Measurements from ENCODE around the gene ASPG. TPM values are rescaled to one million over a fixed set of nuclear protein-coding genes. Genes with fewer than 3 reads are reported as not detected.

ASPG gene
- polyA plus RNA-seq, 1 donor (not counting 4 experiments of a cell fraction or from before 2014, with no cell fraction given): 0.10 TPM

- no peaks in the 10 kb centered on the region for H3K9me3 ChIP-seq (ENCODE audit: control insufficient read depth, low read depth, low read length)
- DNase-seq (ENCODE audit: low read depth, low spot score) (no peak), FAIRE-seq (no peak)
- no peaks in the 10 kb centered on the region for H3K36me3 ChIP-seq (ENCODE audit: control insufficient read depth in 2 of 2, extremely low read depth in 1 of 2, insufficient read depth in 2 of 2, low read length in 2 of 2)
- TF ChIP-seq EZH2 (IDR thresholded peaks at IDR 0.05; ENCODE audit: low read length) (no peak), CTCF (optimal IDR thresholded peaks at IDR 0.05 in 1 of 3, IDR thresholded peaks at IDR 0.05 in 1 of 3, conservative IDR thresholded peaks at IDR 0.05 in 1 of 3; ENCODE audit: extremely low read depth in 1 of 3, insufficient read depth in 2 of 3, low read length in 3 of 3) (no peak)
- no peak overlapping the region for H3K4me3 ChIP-seq (ENCODE audit: control insufficient read depth in 2 of 3, extremely low read depth in 1 of 3, insufficient read depth in 2 of 3, low read depth in 1 of 3, low read length in 3 of 3)
- no peak overlapping the region for H3K9ac ChIP-seq (ENCODE audit: control insufficient read depth, extremely low read depth, insufficient read depth, low read length)
- dilution Hi-C loops (cut with MboI; ENCODE audit: extremely low pct_ligation_motif_present, low sequenced_read_pairs): no loop called here
- H4K20me1 ChIP-seq (ENCODE audit: control insufficient read depth, extremely low read depth, insufficient read depth, low read length): no peaks in the 10 kb centered on the region
- H3K4me1 ChIP-seq (ENCODE audit: control insufficient read depth, extremely low read depth, insufficient read depth, low read length): peaks cover 25% of the 10 kb centered on the region
- no peaks in the 10 kb centered on the region for H3K9me1 ChIP-seq (ENCODE audit: control insufficient read depth, extremely low read depth, insufficient read depth, low read length)
- H2AFZ ChIP-seq (ENCODE audit: control insufficient read depth, low read length): no peak overlapping the region
- H3K4me2 ChIP-seq (ENCODE audit: control insufficient read depth, extremely low read depth, insufficient read depth, low read depth, low read length): no peak overlapping the region
- no peak overlapping the region for H3K27ac ChIP-seq (ENCODE audit: control insufficient read depth, insufficient read depth, low read length)
- no peaks in the 10 kb centered on the region for H3K27me3 ChIP-seq (ENCODE audit: control insufficient read depth, extremely low read depth, insufficient read depth, low read length)
- no peaks in the 10 kb centered on the region for H3K79me2 ChIP-seq (ENCODE audit: control insufficient read depth, insufficient read depth, low read length)
Observed at GRCh38 chr14:104103446-104104075, 18.1 kb downstream of the ASPG start.

- no peaks in the 10 kb centered on the region for H4K20me1 ChIP-seq (ENCODE audit: control insufficient read depth, extremely low read depth, insufficient read depth, low read length)
- TF ChIP-seq EZH2 (IDR thresholded peaks at IDR 0.05; ENCODE audit: low read length): no peak
- no peak for TF ChIP-seq CTCF (optimal IDR thresholded peaks at IDR 0.05 in 1 of 3, IDR thresholded peaks at IDR 0.05 in 1 of 3, conservative IDR thresholded peaks at IDR 0.05 in 1 of 3; ENCODE audit: extremely low read depth in 1 of 3, insufficient read depth in 2 of 3, low read length in 3 of 3)
- dilution Hi-C loops (cut with MboI; ENCODE audit: extremely low pct_ligation_motif_present, low sequenced_read_pairs): no loop called here
- H3K4me2 ChIP-seq (ENCODE audit: control insufficient read depth, extremely low read depth, insufficient read depth, low read depth, low read length): no peak overlapping the region
- H3K27ac ChIP-seq (ENCODE audit: control insufficient read depth, insufficient read depth, low read length): no peak overlapping the region
- H3K36me3 ChIP-seq (ENCODE audit: control insufficient read depth in 2 of 2, extremely low read depth in 1 of 2, insufficient read depth in 2 of 2, low read length in 2 of 2): no peaks in the 10 kb centered on the region
- no peaks in the 10 kb centered on the region for H3K9me1 ChIP-seq (ENCODE audit: control insufficient read depth, extremely low read depth, insufficient read depth, low read length)
- no peaks in the 10 kb centered on the region for H3K27me3 ChIP-seq (ENCODE audit: control insufficient read depth, extremely low read depth, insufficient read depth, low read length)
- DNase-seq (ENCODE audit: low read depth, low spot score) (no peak), FAIRE-seq (no peak)
- H3K4me3 ChIP-seq (ENCODE audit: control insufficient read depth in 2 of 3, extremely low read depth in 1 of 3, insufficient read depth in 2 of 3, low read depth in 1 of 3, low read length in 3 of 3): no peak overlapping the region
- H3K9ac ChIP-seq (ENCODE audit: control insufficient read depth, extremely low read depth, insufficient read depth, low read length): no peak overlapping the region
- peak overlapping the region; percentile 30 for H2AFZ ChIP-seq (ENCODE audit: control insufficient read depth, low read length)
- H3K4me1 ChIP-seq (ENCODE audit: control insufficient read depth, extremely low read depth, insufficient read depth, low read length): peaks cover 29% of the 10 kb centered on the region
- H3K9me3 ChIP-seq (ENCODE audit: control insufficient read depth, low read depth, low read length): no peaks in the 10 kb centered on the region
- H3K79me2 ChIP-seq (ENCODE audit: control insufficient read depth, insufficient read depth, low read length): no peaks in the 10 kb centered on the region
Observed at GRCh38 chr14:104104076-104104901, 18.8 kb downstream of the ASPG start.

Data from keratinocyte (primary cell).